Esophagus squamous epithelium (tissue), 5 donors: ENCODE data around the gene ZNF652. TPM values are rescaled to one million over a fixed set of nuclear protein-coding genes. Genes with fewer than 3 reads are reported as not detected.

Experiments used
- DNase-seq: peaks from one replicate; lab custom pipeline; 2025; lab: John Stamatoyannopoulos, UW
- H3K27ac ChIP-seq, 4 donors: fragments of 200-600 bp; sonication (generic); one replicate each; pipeline ENCODE4 v1.5.1; 2016 to 2019; ENCODE audit warnings: mild to moderate bottlenecking in 1 of 4
- H3K27me3 ChIP-seq, 4 donors: fragments of 200-600 bp; sonication (generic); 1 replicate in 3 of 4; 2 replicates in 1 of 4; pipeline versions ENCODE4 v1.5.1 to v1.6.0; 2017 to 2021; ENCODE audit warnings: antibody characterized with exemption in 1 of 4
- H3K36me3 ChIP-seq, 3 donors: fragments of 200-600 bp; sonication (generic); one replicate each; pipeline ENCODE4 v1.5.1; 2016 to 2019
- H3K4me1 ChIP-seq, 3 donors: fragments of 200-600 bp; sonication (generic); one replicate each; pipeline ENCODE4 v1.5.1; 2017 to 2019
- H3K4me3 ChIP-seq, 4 donors: fragments of 200-600 bp; sonication (generic); 1 replicate in 3 of 4; 2 replicates in 1 of 4; pipeline ENCODE4 v1.5.1; 2016 to 2019; ENCODE audit warnings: mild to moderate bottlenecking in 2 of 4, moderate library complexity in 1 of 4
- H3K9me3 ChIP-seq, 3 donors: fragments of 200-600 bp; sonication (generic); one replicate each; pipeline ENCODE4 v1.5.1; 2016 to 2019
- CTCF ChIP-seq, 6 experiments: fragments of 450-650 bp in 4 of 6; fragments of 200-600 bp in 2 of 6; sonication (generic) in 2 of 6; IDR thresholded peaks; one replicate each; pipeline ENCODE4 v1.5.1; 2016 to 2019; ENCODE audit warnings: antibody characterized with exemption in 6 of 6, mild to moderate bottlenecking in 4 of 6, moderate library complexity in 4 of 6
- POLR2A ChIP-seq, 4 donors: fragments of 450-650 bp; IDR thresholded peaks; one replicate each; pipeline ENCODE4 v1.6.1; 2017; ENCODE audit warnings: antibody characterized with exemption in 4 of 4, mild to moderate bottlenecking in 4 of 4, moderate library complexity in 3 of 4
- WGBS, 2 donors: methylation state at CpG; one replicate each; pipeline ENCODE4 v1.1.5; 2018; 5-methylcytosine and 5-hydroxymethylcytosine counted together
- intact Hi-C: fragments of 100-400 bp; cut with DNase I; formaldehyde crosslinking; loops from one replicate; pipeline ENCODE4 v1.15.0; 2022
- total RNA-seq, 4 donors: library from RNA; depleted of rRNA; stranded (reverse); fragments of >200 nt; gene quantifications; one replicate each; pipeline ENCODE4 v1.1.0, GENCODE V29; 2016
- donor health status: DM: yes; HTN: yes; CAD: no.

Gene ZNF652
- total RNA-seq, 4 donors from 2014 or later = 14.0 to 32.6 (median 20.9) TPM

DNA sequence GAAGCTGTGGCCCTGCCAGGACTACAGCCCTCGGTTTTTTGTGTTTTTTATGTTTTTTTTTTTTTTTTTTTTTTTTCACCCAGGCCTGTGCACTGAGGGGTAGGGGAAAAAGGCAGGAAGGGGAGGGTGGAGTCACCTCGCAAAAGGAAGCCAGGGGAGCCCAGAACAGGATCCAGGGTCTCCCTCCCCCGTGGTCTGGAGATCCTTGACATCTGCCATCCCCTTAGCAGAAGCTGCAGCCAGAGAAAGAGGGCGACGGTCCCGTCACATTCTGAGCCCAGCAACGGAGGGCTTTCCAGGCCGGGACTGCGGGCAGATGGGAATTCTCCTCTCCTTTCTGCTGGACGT lies 102.4 kb downstream of the ZNF652 start:
- peak overlapping the region; percentile 49 to 74 (median 58) for H3K4me3 ChIP-seq
- H3K27ac ChIP-seq = peak overlapping the region; percentile 64 to 86 (median 76)
- intact Hi-C loops = no loop called here
- no peaks in the 10 kb centered on the region for H3K9me3 ChIP-seq
- H3K36me3 ChIP-seq = no peaks in the 10 kb centered on the region
- WGBS, 2 donors = 16 to 28% methylated on average over 2 to 3 of the region's 10 CpGs
- DNase-seq = no peak
- no peak for TF ChIP-seq POLR2A (IDR thresholded peaks at IDR 0.05)
- no peak for TF ChIP-seq CTCF (IDR thresholded peaks at IDR 0.05)
- H3K27me3 ChIP-seq = peaks cover 0 to 7% (median 0%) of the 10 kb centered on the region in 4 donors
- peaks cover 0 to 22% (median 5%) of the 10 kb centered on the region in 3 donors for H3K4me1 ChIP-seq

DNA sequence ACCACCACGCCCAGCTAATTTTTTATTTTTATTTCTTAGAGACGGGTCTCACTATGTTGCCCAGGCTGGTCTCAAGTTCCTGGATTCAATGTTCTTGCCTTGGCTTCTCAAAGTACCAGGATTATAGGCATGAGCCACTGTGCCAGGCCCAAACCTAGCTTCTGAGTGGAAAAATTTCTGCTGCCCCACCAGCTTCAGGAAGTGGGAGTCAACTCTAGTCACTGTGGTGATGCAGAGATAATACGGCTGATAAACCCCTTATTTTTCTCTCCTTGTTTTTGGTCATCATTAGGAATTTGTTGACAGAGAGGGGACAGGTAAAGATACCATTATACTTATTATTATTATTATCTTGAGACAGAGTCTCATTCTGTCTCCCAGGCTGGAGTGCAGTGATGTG lies 103.7 kb downstream of the ZNF652 start:
- TF ChIP-seq CTCF (IDR thresholded peaks at IDR 0.05) = no peak
- no peak for TF ChIP-seq POLR2A (IDR thresholded peaks at IDR 0.05)
- WGBS, 2 donors = 69 to 92% methylated on average over 2 to 3 of the region's 3 CpGs
- intact Hi-C loops = no loop called here

DNA sequence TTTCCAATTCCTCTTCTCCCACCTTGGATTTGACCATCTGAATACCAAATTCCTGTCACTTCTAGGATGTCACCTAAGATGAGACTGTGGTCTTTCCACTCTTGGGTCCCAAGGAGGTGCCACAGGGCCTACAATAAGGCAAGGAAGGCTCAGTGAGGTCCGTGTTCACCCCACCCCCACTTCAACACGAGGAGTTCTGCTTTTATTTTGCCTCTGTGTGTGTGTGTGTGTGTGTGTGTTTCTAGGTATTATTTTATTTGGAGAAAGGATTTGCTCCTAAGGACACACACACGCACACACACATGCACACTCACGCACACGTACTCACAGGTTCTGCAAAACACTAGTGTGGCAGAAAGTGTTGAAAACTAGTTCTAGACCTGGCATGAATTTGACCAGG lies 106.9 kb downstream of the ZNF652 start:
- DNase-seq = no peak
- H3K27ac ChIP-seq = no peak overlapping the region
- H3K9me3 ChIP-seq = no peaks in the 10 kb centered on the region
- H3K36me3 ChIP-seq = no peaks in the 10 kb centered on the region
- 53 to 77% methylated on average over 5 of the region's 5 CpGs for WGBS, 2 donors
- H3K4me1 ChIP-seq = peaks cover 0 to 9% (median 0%) of the 10 kb centered on the region in 3 donors
- no peak overlapping the region for H3K4me3 ChIP-seq
- peaks cover 0 to 3% (median 0%) of the 10 kb centered on the region in 4 donors for H3K27me3 ChIP-seq
- TF ChIP-seq CTCF (IDR thresholded peaks at IDR 0.05) (no peak), POLR2A (IDR thresholded peaks at IDR 0.05) (no peak)
- intact Hi-C loops = no loop called here

More for the DNA sequence above, 103.7 kb downstream of the ZNF652 start:
- H3K9me3 ChIP-seq = no peaks in the 10 kb centered on the region
- H3K4me3 ChIP-seq = no peak overlapping the region
- H3K36me3 ChIP-seq = no peaks in the 10 kb centered on the region
- no peak for DNase-seq
- no peak overlapping the region for H3K27ac ChIP-seq
- H3K27me3 ChIP-seq = no peaks in the 10 kb centered on the region
- H3K4me1 ChIP-seq = peaks cover 0 to 22% (median 5%) of the 10 kb centered on the region in 3 donors

GRCh38 chr17:49254066-49254465 lies 108.0 kb downstream of the ZNF652 start:
- H3K27ac ChIP-seq = no peak overlapping the region
- WGBS, 2 donors = 55 to 70% methylated on average over 4 of the region's 4 CpGs
- intact Hi-C loops = no loop called here

More at GRCh38 chr17:49254066-49254465, 108.0 kb downstream of the ZNF652 start:
- TF ChIP-seq CTCF (IDR thresholded peaks at IDR 0.05) (no peak), POLR2A (IDR thresholded peaks at IDR 0.05) (no peak)
- DNase-seq = no peak
- peaks cover 0 to 13% (median 0%) of the 10 kb centered on the region in 4 donors for H3K27me3 ChIP-seq
- H3K4me3 ChIP-seq = no peak overlapping the region
- H3K36me3 ChIP-seq = no peaks in the 10 kb centered on the region
- H3K9me3 ChIP-seq = no peaks in the 10 kb centered on the region
- H3K4me1 ChIP-seq = peaks cover 0 to 7% (median 2%) of the 10 kb centered on the region in 3 donors
